Nephron (organoid): ENCODE measurements around the gene TP53TG5.
A peak's percentile ranks its signal among the peaks of the same experiment; 100 is the strongest.

Source experiments
- H3K27ac Mint-ChIP-seq, 3 experiments: 2 replicates each; pipeline ENCODE4 v1.8.0; 2020; ENCODE audit warnings: mixed read lengths in 3 of 3, mild to moderate bottlenecking in 2 of 3, moderate library complexity in 1 of 3
- H3K27me3 Mint-ChIP-seq: 2 replicates; pipeline ENCODE4 v1.8.0; 2021; ENCODE audit warnings: low read depth, mild to moderate bottlenecking, moderate library complexity, mixed read lengths
- H3K36me3 Mint-ChIP-seq: 2 replicates; pipeline ENCODE4 v1.8.0; 2020; ENCODE audit warnings: low read depth, mixed read lengths
- H3K4me1 Mint-ChIP-seq: 2 replicates; pipeline ENCODE4 v1.8.0; 2020; ENCODE audit warnings: mixed read lengths
- H3K4me3 Mint-ChIP-seq, 3 experiments: 2 replicates each; pipeline ENCODE4 v1.8.0; 2020; ENCODE audit warnings: mild to moderate bottlenecking in 3 of 3, mixed read lengths in 3 of 3, moderate library complexity in 2 of 3
- H3K9me3 Mint-ChIP-seq: 2 replicates; pipeline ENCODE4 v1.8.0; 2020; ENCODE audit warnings: mixed read lengths
- TF ChIP-seq, protein P1 (sequence below), 3 experiments: fragments of 200-600 bp; sonication (generic); IDR thresholded peaks; one replicate each; pipeline ENCODE4 v1.5.0; 2021; ENCODE audit warnings: antibody characterized with exemption in 3 of 3; ENCODE audit not compliant: unreplicated experiment in 3 of 3

Gene TP53TG5

DNA sequence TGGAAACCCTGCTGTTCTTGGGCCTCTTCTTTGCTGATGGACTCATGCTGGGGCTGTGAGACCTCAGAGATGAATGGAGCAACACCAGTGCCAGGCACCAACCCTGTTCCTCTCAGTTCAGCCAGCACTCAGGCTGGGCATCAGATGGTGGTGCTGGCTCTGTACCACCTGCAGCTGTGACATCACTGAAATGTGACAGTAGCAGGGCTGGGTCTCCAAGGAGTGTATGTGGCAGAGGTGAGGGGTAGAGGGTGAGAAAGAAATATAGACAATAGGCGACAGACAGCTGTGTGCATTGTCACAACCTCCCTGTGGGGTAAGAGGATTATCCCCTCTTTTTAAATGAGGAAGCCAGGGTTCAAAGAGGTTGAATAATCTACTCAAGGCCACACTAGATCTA is at the start of gene TP53TG5:
TSS of gene TP53TG5 (minus strand) at position 135 of the 400 bp plus-strand sequence. CDS start at position 46, 89 bp downstream.
- peak within 1 kb of the TSS; percentile 96 to 98 (median 96) for H3K27ac Mint-ChIP-seq
- no peak within 1 kb of the TSS for H3K4me3 Mint-ChIP-seq
- peaks cover 4% of the 10 kb centered on the region for H3K4me1 Mint-ChIP-seq
- H3K27me3 Mint-ChIP-seq, result peaks cover 7% of the 10 kb centered on the region
- peaks cover 9% of the 10 kb centered on the region for H3K36me3 Mint-ChIP-seq
- no peaks in the 10 kb centered on the region for H3K9me3 Mint-ChIP-seq
- TF ChIP-seq, protein P1, sequence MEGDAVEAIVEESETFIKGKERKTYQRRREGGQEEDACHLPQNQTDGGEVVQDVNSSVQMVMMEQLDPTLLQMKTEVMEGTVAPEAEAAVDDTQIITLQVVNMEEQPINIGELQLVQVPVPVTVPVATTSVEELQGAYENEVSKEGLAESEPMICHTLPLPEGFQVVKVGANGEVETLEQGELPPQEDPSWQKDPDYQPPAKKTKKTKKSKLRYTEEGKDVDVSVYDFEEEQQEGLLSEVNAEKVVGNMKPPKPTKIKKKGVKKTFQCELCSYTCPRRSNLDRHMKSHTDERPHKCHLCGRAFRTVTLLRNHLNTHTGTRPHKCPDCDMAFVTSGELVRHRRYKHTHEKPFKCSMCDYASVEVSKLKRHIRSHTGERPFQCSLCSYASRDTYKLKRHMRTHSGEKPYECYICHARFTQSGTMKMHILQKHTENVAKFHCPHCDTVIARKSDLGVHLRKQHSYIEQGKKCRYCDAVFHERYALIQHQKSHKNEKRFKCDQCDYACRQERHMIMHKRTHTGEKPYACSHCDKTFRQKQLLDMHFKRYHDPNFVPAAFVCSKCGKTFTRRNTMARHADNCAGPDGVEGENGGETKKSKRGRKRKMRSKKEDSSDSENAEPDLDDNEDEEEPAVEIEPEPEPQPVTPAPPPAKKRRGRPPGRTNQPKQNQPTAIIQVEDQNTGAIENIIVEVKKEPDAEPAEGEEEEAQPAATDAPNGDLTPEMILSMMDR (IDR thresholded peaks at IDR 0.05; ENCODE audit: unreplicated experiment in 3 of 3), result no peak

DNA sequence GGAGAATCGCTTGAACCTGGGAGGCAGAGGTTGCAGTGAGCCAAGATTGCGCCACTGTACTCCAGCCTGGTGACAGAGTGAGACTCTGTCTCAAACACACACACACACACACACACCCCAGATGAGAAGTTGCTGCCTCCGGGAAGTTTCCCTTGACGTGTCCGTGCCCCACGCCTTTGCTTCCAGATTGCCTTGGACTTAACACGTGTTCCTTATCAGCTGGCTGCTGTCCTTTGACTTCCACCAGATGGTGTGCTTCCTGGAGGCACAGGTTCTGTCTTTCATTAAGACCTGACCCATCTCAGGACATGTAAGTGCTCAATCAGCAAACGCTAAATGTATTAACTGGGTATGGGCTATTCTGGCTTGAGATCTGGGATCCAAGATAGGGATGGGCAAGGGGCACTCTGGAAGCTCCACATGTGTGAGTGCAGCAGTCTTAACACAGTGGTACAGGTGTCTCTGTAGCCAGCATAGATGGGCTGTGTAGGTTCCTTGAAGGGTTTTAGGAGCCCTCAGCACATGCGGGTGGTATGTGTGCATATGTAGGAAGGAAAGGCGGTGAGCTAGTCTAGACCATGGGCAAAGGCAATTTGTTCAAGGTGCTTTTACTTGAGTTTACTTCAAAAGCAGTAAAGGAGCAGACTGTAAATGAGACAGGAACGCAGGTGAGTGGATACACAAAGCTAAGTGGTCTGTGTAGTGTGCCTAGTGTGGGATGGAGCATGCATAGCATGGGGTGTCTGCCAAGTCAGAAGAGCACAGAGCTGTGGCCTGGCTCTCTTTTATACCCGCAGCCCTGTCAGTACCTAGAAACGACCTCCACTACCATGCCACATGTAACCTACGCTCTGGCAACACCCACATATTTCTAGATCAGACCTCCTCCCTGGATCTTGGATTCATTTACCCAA is 49.4 kb upstream of the TP53TG5 start:
- Mint-ChIP-seq H3K27ac (no peak overlapping the region), H3K4me1 (no peaks in the 10 kb centered on the region), H3K4me3 (no peak overlapping the region), H3K9me3 (no peaks in the 10 kb centered on the region), H3K36me3 (peaks cover 11% of the 10 kb centered on the region), H3K27me3 (no peaks in the 10 kb centered on the region)
- TF ChIP-seq, protein P1 (IDR thresholded peaks at IDR 0.05; ENCODE audit: unreplicated experiment in 3 of 3), result no peak

DNA sequence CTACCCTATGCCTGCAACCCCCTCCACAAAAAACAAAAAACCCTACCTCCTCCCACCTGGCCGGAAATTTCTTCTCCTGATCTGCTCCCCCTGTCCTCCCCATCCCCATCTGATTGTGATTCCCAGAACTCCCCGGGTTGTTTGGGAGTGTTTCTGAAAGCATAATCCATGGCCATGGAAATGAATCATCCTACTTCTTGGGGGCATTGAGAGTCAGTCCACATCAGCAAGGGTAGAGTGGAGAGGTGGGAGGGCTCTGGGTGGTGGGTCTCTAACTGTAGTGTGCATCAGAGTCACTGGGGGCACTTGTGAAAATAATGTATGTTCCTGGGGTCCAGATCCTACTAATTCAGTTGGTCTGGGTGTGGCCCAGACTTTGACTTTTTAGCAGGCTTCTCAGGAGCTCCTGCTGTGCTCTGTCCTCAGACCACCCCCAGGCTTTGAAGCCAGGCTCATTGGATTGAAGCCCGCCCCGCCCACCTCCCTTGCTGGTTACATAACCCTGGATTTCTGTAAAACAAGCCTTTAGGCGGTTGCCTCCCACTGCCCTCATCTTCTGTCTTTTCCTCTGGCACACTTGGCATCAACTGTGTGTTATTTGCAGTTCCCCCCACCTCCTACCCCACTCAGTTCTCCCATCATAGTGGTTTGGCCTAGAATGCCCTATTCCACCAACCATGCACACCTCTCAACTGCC is 48.3 kb upstream of the TP53TG5 start:
- Mint-ChIP-seq H3K9me3 (no peaks in the 10 kb centered on the region), H3K36me3 (peaks cover 16% of the 10 kb centered on the region), H3K27ac (no peak overlapping the region), H3K27me3 (no peaks in the 10 kb centered on the region), H3K4me1 (no peaks in the 10 kb centered on the region), H3K4me3 (no peak overlapping the region)
- TF ChIP-seq, protein P1 (IDR thresholded peaks at IDR 0.05; ENCODE audit: unreplicated experiment in 3 of 3), result no peak

DNA sequence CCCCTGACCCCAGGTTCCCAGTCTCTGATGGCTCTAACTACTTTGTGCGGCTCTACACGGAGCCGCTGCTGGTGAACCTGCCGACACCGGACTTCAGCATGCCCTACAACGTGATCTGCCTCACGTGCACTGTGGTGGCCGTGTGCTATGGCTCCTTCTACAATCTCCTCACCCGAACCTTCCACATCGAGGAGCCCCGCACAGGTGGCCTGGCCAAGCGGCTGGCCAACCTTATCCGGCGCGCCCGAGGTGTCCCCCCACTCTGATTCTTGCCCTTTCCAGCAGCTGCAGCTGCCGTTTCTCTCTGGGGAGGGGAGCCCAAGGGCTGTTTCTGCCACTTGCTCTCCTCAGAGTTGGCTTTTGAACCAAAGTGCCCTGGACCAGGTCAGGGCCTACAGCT is 47.4 kb upstream of the TP53TG5 start:
- H3K27me3 Mint-ChIP-seq, result no peaks in the 10 kb centered on the region
- no peak overlapping the region for H3K4me3 Mint-ChIP-seq
- no peaks in the 10 kb centered on the region for H3K9me3 Mint-ChIP-seq
- H3K4me1 Mint-ChIP-seq, result no peaks in the 10 kb centered on the region
- peaks cover 21% of the 10 kb centered on the region for H3K36me3 Mint-ChIP-seq
- TF ChIP-seq, protein P1 (IDR thresholded peaks at IDR 0.05; ENCODE audit: unreplicated experiment in 3 of 3), result no peak
- no peak overlapping the region for H3K27ac Mint-ChIP-seq

DNA sequence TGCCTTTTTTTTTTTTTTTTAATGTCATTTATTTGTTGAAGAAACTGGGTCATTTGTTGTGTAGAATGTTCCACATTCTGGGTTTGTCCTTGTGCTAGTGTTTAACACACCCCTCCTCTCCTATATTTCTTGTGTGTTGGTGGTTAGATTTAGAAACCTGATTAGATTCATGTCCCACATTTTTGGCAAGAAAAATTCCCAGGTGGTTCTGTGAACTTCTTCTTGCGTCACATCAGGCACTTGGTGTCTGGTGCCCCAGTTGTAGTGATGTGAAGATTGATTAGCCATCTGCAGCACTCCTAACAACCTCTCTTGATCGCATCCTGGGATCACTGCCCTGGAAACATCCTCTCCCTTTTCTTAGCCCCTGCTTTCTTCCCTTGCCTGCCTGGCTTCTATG is 45.6 kb upstream of the TP53TG5 start:
- no peak overlapping the region for H3K27ac Mint-ChIP-seq
- H3K36me3 Mint-ChIP-seq, result peaks cover 30% of the 10 kb centered on the region
- TF ChIP-seq, protein P1 (IDR thresholded peaks at IDR 0.05; ENCODE audit: unreplicated experiment in 3 of 3), result no peak
- H3K27me3 Mint-ChIP-seq, result no peaks in the 10 kb centered on the region
- H3K4me1 Mint-ChIP-seq, result no peaks in the 10 kb centered on the region
- no peak overlapping the region for H3K4me3 Mint-ChIP-seq
- no peaks in the 10 kb centered on the region for H3K9me3 Mint-ChIP-seq
